NCI-H2227 (cell line): ENCODE results near the gene COL23A1.

Source experiments
- DNase-seq: peaks from one replicate; lab custom pipeline; 2025; ENCODE audit not compliant: unreplicated experiment; lab: John Stamatoyannopoulos, UW

The COL23A1 gene

GRCh38 chr5:178365501-178366440 lies 224.4 kb downstream of the COL23A1 start:
- DNase-seq, result no peak

GRCh38 chr5:178364326-178364675 lies 225.9 kb downstream of the COL23A1 start:
- DNase-seq, result no peak

- no peak for DNase-seq
These were observed 226.5 kb downstream of the COL23A1 start for GRCh38 chr5:178363501-178364325.

GRCh38 chr5:178361657-178362445 lies 228.3 kb downstream of the COL23A1 start:
- DNase-seq, result no peak

- no peak for DNase-seq
These were observed 229.3 kb downstream of the COL23A1 start for GRCh38 chr5:178360926-178361235.

- DNase-seq, result no peak
These were observed 229.8 kb downstream of the COL23A1 start for GRCh38 chr5:178360222-178360925.

- DNase-seq, result no peak
These were observed 230.5 kb downstream of the COL23A1 start for GRCh38 chr5:178359738-178360137.

GRCh38 chr5:178357678-178358077 lies 232.5 kb downstream of the COL23A1 start:
- DNase-seq, result no peak

- no peak for DNase-seq
These were observed 233.1 kb downstream of the COL23A1 start for GRCh38 chr5:178357121-178357521.

GRCh38 chr5:178356431-178356872 lies 233.7 kb downstream of the COL23A1 start:
- no peak for DNase-seq

- no peak for DNase-seq
These were observed 234.5 kb downstream of the COL23A1 start for GRCh38 chr5:178355671-178356070.

GRCh38 chr5:178353461-178353860 lies 236.7 kb downstream of the COL23A1 start:
- DNase-seq, result no peak

- no peak for DNase-seq
These were observed 238.2 kb downstream of the COL23A1 start for GRCh38 chr5:178352035-178352349.

GRCh38 chr5:178351221-178352034 lies 238.8 kb downstream of the COL23A1 start:
- no peak for DNase-seq

- DNase-seq, result no peak
These were observed 239.6 kb downstream of the COL23A1 start for GRCh38 chr5:178350361-178351220.

- DNase-seq, result no peak
These were observed 240.4 kb downstream of the COL23A1 start for GRCh38 chr5:178349625-178350353.

- DNase-seq, result no peak
These were observed 241.1 kb downstream of the COL23A1 start for GRCh38 chr5:178349075-178349511.

- DNase-seq, result no peak
These were observed 241.7 kb downstream of the COL23A1 start for GRCh38 chr5:178348356-178349074.
